ENCODE results near the gene DHRS3.

DHRS3 gene

DNA sequence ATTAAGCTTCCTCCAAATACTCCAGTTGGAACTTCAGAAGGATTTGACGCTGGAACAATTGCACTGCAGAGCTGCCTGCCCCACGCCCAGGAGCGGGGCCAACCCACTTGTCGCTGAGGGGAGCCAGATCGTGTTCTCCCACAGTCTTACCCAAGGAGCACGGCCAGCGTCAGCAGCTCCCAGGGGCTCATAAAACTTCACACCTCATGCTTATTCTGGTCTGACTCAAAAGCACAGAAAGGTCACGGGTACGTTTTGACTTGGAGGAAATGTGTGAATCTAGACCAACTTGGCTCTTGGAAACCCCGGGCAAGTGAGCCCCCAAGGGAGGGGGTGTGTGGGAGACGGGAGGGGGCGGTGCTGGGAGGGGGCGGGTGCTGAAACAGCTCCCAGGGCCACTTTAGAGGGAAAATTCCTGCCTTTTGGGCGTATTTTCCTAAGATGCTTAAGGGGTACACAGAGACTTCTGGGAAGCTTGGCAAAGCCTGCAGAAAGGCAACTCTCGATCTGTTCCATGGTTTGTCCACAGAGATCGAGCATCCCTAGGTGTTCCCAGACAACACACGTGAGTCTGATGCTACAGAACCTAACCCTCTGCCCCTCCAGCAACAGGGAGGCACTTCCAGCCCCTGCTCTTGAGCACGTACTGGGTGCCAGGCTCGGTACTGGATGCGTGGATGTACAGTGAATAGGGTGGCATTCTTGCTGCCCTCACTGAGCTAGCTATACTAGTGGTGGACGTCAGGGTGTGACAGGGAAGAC, 98.9 kb downstream of the DHRS3 start:
- H3K4me3 ChIP-seq (ENCODE audit: low read length): no peak overlapping the region
- TF ChIP-seq, protein P1, sequence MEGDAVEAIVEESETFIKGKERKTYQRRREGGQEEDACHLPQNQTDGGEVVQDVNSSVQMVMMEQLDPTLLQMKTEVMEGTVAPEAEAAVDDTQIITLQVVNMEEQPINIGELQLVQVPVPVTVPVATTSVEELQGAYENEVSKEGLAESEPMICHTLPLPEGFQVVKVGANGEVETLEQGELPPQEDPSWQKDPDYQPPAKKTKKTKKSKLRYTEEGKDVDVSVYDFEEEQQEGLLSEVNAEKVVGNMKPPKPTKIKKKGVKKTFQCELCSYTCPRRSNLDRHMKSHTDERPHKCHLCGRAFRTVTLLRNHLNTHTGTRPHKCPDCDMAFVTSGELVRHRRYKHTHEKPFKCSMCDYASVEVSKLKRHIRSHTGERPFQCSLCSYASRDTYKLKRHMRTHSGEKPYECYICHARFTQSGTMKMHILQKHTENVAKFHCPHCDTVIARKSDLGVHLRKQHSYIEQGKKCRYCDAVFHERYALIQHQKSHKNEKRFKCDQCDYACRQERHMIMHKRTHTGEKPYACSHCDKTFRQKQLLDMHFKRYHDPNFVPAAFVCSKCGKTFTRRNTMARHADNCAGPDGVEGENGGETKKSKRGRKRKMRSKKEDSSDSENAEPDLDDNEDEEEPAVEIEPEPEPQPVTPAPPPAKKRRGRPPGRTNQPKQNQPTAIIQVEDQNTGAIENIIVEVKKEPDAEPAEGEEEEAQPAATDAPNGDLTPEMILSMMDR (conservative IDR thresholded peaks at IDR 0.05; ENCODE audit: low read length): no peak
- DNase-seq (ENCODE audit: low read depth): peak; percentile 72
